Measurements from ENCODE around the gene MYBPC1. TPM values are rescaled to one million over a fixed set of nuclear protein-coding genes. Genes with fewer than 3 reads are reported as not detected.
"Not testable (repeated sequence)": the region's sequence is repeated elsewhere in the genome, so short reads cannot be mapped to it uniquely, and the experiment has no call there.

The MYBPC1 gene
- total and polyA plus RNA-seq, 4 donors = 0.06 to 0.07 TPM; not detected in 2

GRCh38 chr12:101729842-101730241, 135.1 kb downstream of the MYBPC1 start:
- Histone ChIP-seq H3K9ac (ENCODE audit: insufficient read depth in 1 of 2, low read length in 2 of 2) (no peak overlapping the region), H3K27ac (ENCODE audit: low read depth in 1 of 2, low read length in 1 of 2) (no peak overlapping the region), H3K4me3 (no peak overlapping the region), H3K27me3 (ENCODE audit: control insufficient read depth in 3 of 3, insufficient read depth in 3 of 3, low read length in 2 of 3) (no peaks in the 10 kb centered on the region), H3K4me1 (ENCODE audit: control insufficient read depth in 5 of 5, insufficient read depth in 5 of 5, low read length in 5 of 5) (no peaks in the 10 kb centered on the region), H3K9me3 (ENCODE audit: control insufficient read depth in 4 of 4, insufficient read depth in 3 of 4, low read length in 3 of 4) (no peaks in the 10 kb centered on the region), H3K36me3 (ENCODE audit: control insufficient read depth in 4 of 4, insufficient read depth in 4 of 4, low read length in 4 of 4) (peaks cover 4 to 19% (median 7%) of the 10 kb centered on the region in 4 donors)
- ATAC-seq (ENCODE audit: insufficient read depth, low FRiP score) = no peak
- TF ChIP-seq CTCF (IDR thresholded peaks at IDR 0.05; ENCODE audit: control extremely low read depth, extremely low read depth) = no peak
- DNase-seq = no peak

GRCh38 chr12:101732318-101732717, 137.5 kb downstream of the MYBPC1 start:
- Histone ChIP-seq H3K27me3 (ENCODE audit: control insufficient read depth in 3 of 3, insufficient read depth in 3 of 3, low read length in 2 of 3) (no peaks in the 10 kb centered on the region), H3K27ac (ENCODE audit: low read depth in 1 of 2, low read length in 1 of 2) (no peak overlapping the region), H3K4me3 (no peak overlapping the region), H3K9ac (ENCODE audit: insufficient read depth in 1 of 2, low read length in 2 of 2) (no peak overlapping the region), H3K4me1 (ENCODE audit: control insufficient read depth in 5 of 5, insufficient read depth in 5 of 5, low read length in 5 of 5) (no peaks in the 10 kb centered on the region), H3K9me3 (ENCODE audit: control insufficient read depth in 4 of 4, insufficient read depth in 3 of 4, low read length in 3 of 4) (no peaks in the 10 kb centered on the region), H3K36me3 (ENCODE audit: control insufficient read depth in 4 of 4, insufficient read depth in 4 of 4, low read length in 4 of 4) (peaks cover 3 to 15% (median 7%) of the 10 kb centered on the region in 4 donors)
- TF ChIP-seq CTCF (IDR thresholded peaks at IDR 0.05; ENCODE audit: control extremely low read depth, extremely low read depth) = no peak
- DNase-seq (no peak), ATAC-seq (ENCODE audit: insufficient read depth, low FRiP score) (no peak)
- 83 to 90% methylated on average over 1 of the region's 1 CpG for WGBS, 2 donors

- peaks cover 3 to 18% (median 7%) of the 10 kb centered on the region in 4 donors for H3K36me3 ChIP-seq (ENCODE audit: control insufficient read depth in 4 of 4, insufficient read depth in 4 of 4, low read length in 4 of 4)
- H3K27ac ChIP-seq (ENCODE audit: low read depth in 1 of 2, low read length in 1 of 2) = no peak overlapping the region
- no peak for ATAC-seq (ENCODE audit: insufficient read depth, low FRiP score)
Observed at GRCh38 chr12:101733166-101733565, 138.4 kb downstream of the MYBPC1 start.

GRCh38 chr12:101734482-101734881, 139.7 kb downstream of the MYBPC1 start:
- H3K27ac ChIP-seq (ENCODE audit: low read depth in 1 of 2, low read length in 1 of 2); H3K27me3 ChIP-seq (ENCODE audit: control insufficient read depth in 3 of 3, insufficient read depth in 3 of 3, low read length in 2 of 3); H3K9ac ChIP-seq (ENCODE audit: insufficient read depth in 1 of 2, low read length in 2 of 2); DNase-seq; H3K4me1 ChIP-seq (ENCODE audit: control insufficient read depth in 5 of 5, insufficient read depth in 5 of 5, low read length in 5 of 5); H3K9me3 ChIP-seq (ENCODE audit: control insufficient read depth in 4 of 4, insufficient read depth in 3 of 4, low read length in 3 of 4); H3K4me3 ChIP-seq; ATAC-seq (ENCODE audit: insufficient read depth, low FRiP score): not testable (repeated sequence)
- H3K36me3 ChIP-seq (ENCODE audit: control insufficient read depth in 4 of 4, insufficient read depth in 4 of 4, low read length in 4 of 4) = peaks cover 7 to 24% (median 11%) of the 10 kb centered on the region in 4 donors
- WGBS, 2 donors = 97 to 98% methylated on average over 5 of the region's 5 CpGs

More at GRCh38 chr12:101733166-101733565, 138.4 kb downstream of the MYBPC1 start:
- Histone ChIP-seq H3K27me3 (ENCODE audit: control insufficient read depth in 3 of 3, insufficient read depth in 3 of 3, low read length in 2 of 3) (no peaks in the 10 kb centered on the region), H3K4me1 (ENCODE audit: control insufficient read depth in 5 of 5, insufficient read depth in 5 of 5, low read length in 5 of 5) (no peaks in the 10 kb centered on the region), H3K9me3 (ENCODE audit: control insufficient read depth in 4 of 4, insufficient read depth in 3 of 4, low read length in 3 of 4) (no peaks in the 10 kb centered on the region), H3K9ac (ENCODE audit: insufficient read depth in 1 of 2, low read length in 2 of 2) (no peak overlapping the region), H3K4me3 (no peak overlapping the region)
- no peak for TF ChIP-seq CTCF (IDR thresholded peaks at IDR 0.05; ENCODE audit: control extremely low read depth, extremely low read depth)
- WGBS, 2 donors = 86 to 88% methylated on average over 2 of the region's 2 CpGs
- no peak for DNase-seq

Small RNA genes within 50 kb of the gene (small RNA-seq; reads per million reads assigned to genes)
- not detected for gene RNY1P16 (ENCODE audit: low replicate concordance)

Other genes starting within 250 kb of the MYBPC1 start
- 10 to 100 TPM; 85.5 to 87.4 TPM for gene ARL1, start 187.2 kb upstream of the MYBPC1 start, total RNA-seq
- gene ARL1, start 187.2 kb upstream of the MYBPC1 start, polyA plus RNA-seq = 10 to 100 TPM; 28.7 to 44.0 TPM
- gene SPIC, start 119.6 kb upstream of the MYBPC1 start, total RNA-seq = under 1 TPM in 1 of 2 donors, not detected in 1; 0.28 TPM
- under 1 TPM in 1 of 2 donors, not detected in 1; 0.03 TPM for gene SPIC, start 119.6 kb upstream of the MYBPC1 start, polyA plus RNA-seq
- gene CHPT1, start 102.7 kb downstream of the MYBPC1 start, total RNA-seq = 10 to 100 TPM; 34.4 to 48.1 TPM
- 10 to 100 TPM; 25.1 to 60.9 TPM for gene CHPT1, start 102.7 kb downstream of the MYBPC1 start, polyA plus RNA-seq
- 1 to 10 TPM in 1 of 2 donors, under 1 TPM in 1; 0.46 to 1.2 TPM for gene SYCP3, start 144.5 kb downstream of the MYBPC1 start, total RNA-seq
- under 1 TPM; 0.05 to 0.89 TPM for gene SYCP3, start 144.5 kb downstream of the MYBPC1 start, polyA plus RNA-seq
- 10 to 100 TPM; 52.1 to 74.3 TPM for gene GNPTAB, start 236.0 kb downstream of the MYBPC1 start, total RNA-seq
- 10 to 100 TPM; 14.8 to 27.6 TPM for gene GNPTAB, start 236.0 kb downstream of the MYBPC1 start, polyA plus RNA-seq

All from lung (tissue), 13 donors.